ENCODE results near the gene ARFRP1.
"Not testable (repeated sequence)": the region's sequence is repeated elsewhere in the genome, so short reads cannot be mapped to it uniquely, and the experiment has no call there.

Gene ARFRP1

GRCh38 chr20:63732118-63733095, 24.6 kb upstream of the ARFRP1 start:
- no peak for DNase-seq

- no peak for DNase-seq
Observed at GRCh38 chr20:63731410-63731809, 23.6 kb upstream of the ARFRP1 start.

DNA sequence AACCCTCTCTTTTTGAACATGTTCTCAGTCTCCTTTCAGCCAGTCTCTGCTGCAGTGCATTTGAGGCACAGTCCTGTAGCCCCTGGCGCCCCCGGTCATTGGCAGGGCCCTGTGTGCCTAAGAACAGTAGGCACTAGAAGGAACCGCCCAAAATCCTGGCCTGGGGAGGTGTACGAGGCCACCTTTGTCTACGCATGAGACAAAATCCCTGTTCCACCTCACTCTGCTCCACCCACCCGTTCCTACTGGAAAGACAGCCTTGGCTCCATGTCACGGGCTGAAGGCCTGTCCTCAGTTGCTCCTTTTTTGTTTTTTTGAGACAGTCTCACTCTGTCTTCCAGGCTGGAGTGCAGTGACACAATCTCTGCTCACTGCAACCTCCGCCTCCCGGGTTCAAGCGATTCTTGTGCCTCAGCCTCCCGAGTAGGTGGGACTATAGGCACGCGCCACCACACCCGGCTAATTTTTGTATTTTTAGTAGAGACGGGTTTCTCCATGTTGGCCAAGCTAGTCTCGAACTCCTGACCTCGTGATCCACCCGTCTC, 22.5 kb upstream of the ARFRP1 start:
- DNase-seq, result not testable (repeated sequence)

DNA sequence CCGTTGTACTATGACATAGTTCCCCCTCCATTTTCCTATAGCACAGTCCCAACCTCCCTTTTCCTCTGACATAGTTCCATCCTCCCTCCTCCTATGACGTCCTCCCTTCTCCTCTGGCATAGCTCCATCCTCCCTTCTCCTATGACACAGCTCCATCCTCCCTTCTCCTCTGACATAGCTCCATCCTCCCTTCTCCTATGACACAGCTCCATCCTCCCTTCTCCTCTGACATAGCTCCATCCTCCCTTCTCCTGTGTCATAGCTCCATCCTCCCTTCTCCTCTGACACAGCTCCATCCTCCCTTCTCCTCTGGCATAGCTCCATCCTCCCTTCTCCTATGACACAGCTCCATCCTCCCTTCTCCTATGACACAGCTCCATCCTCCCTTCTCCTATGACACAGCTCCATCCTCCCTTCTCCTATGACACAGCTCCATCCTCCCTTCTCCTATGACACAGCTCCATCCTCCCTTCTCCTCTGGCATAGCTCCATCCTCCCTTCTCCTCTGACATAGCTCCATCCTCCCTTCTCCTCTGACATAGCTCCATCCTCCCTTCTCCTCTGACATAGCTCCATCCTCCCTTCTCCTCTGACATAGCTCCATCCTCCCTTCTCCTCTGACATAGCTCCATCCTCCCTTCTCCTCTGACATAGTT, 15.3 kb upstream of the ARFRP1 start:
- DNase-seq, result not testable (repeated sequence)

- DNase-seq, result no peak
Observed at GRCh38 chr20:63718996-63719395, 11.2 kb upstream of the ARFRP1 start.

DNA sequence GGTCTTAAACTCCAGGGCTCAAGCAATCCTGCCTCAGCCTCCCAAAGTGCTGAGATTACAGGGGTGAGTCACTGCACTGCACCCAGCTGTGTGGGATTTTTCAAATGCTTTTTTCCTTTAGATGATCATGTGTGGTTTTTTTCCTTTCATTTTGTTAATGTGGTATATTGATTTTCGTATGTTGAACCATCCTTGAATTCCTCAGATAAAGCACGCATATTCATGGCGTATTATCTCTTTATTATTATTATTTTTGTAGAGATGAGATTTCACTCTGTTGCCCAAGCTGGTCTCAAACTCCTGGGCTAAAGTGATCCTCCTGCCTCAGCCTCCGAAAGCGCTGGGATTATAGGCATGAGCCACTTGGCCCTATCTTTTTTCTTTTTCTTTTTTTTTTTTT, 7.1 kb upstream of the ARFRP1 start:
- no peak for DNase-seq

DNA sequence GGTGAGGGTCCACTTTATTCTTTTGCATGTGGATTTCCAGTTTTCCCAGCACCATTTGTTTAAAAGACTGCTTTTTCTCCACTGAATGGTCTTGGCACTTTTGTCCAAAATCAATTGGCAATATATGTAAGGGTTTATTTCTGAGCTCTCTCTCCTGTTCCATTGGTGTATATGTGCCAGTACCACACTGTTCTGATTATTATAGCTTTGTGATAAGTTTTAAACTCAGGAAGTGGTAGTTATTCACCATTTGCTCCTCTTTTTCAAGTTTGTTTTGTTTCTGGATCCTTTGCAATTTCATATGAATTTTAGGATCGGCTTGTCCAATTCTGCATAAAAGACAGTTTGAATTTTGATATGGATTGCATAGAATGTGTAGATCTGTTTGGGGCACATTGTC, 4.4 kb upstream of the ARFRP1 start:
- no peak for DNase-seq

DNA sequence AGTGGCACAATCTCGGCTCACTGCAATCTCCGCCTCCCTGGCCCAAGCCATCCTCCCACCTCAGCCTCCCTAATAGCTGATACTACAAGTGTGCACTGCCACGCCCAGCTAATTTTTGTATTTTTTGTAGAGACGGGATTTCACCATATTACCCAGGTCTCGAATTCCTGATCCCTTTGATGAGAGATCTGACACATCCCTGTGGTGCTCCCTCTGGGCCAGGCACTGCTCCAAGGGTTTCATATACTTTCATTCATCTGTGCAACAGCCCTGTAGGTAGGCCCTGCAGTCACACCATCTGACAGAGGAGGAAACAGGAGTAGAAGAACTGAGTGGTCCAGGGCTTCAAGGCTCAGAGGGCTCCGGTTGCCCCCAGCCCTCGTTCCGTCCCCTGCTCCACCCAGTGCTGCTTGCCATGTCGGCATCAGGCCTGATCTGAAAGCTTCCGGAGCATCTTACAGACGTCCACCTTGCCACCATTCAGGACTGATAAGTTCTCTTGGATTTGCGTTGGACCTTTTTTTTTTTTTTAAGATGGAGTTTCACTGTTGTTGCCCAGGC, 3.4 kb upstream of the ARFRP1 start:
- no peak for DNase-seq

- no peak for DNase-seq
Observed at GRCh38 chr20:63709149-63709527, 1.4 kb upstream of the ARFRP1 start.

- no peak for DNase-seq
Observed at GRCh38 chr20:63708301-63709148, 749 bp upstream of the ARFRP1 start.

DNA sequence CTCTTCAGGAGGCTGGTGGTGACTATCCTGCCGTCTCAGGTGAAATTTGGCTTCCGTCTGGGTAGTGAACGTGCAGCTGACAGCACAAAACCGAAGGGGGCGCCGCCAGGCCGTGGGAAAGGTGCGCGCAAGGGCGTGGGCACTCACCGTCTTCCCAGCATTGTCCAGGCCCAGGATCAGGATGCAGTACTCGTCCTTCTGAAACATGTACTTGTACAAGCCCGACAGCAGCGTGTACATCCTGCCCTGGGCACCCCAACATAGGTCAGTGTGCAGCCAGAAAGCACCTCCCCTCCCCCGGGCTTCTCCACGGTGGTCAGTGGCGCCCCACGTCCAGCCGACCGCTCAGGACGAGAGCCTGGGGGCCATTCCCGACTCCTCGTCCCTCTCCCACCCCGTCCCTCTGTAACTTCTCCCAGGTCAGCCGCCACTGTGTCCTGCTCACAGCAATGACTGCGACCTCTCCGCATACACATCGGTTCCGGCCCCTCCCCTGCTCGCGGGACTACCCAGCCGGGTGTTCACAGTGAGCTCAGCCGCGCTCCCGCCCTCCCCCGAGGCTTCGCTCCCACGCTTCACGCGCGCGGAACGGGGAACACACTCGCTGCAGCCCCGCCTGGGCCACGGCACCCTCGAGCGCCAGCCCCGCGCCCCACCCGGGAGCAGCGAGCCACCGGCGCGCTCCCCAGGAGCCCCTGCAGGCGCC, 771 bp downstream of the ARFRP1 start:
- no peak for DNase-seq

DNA sequence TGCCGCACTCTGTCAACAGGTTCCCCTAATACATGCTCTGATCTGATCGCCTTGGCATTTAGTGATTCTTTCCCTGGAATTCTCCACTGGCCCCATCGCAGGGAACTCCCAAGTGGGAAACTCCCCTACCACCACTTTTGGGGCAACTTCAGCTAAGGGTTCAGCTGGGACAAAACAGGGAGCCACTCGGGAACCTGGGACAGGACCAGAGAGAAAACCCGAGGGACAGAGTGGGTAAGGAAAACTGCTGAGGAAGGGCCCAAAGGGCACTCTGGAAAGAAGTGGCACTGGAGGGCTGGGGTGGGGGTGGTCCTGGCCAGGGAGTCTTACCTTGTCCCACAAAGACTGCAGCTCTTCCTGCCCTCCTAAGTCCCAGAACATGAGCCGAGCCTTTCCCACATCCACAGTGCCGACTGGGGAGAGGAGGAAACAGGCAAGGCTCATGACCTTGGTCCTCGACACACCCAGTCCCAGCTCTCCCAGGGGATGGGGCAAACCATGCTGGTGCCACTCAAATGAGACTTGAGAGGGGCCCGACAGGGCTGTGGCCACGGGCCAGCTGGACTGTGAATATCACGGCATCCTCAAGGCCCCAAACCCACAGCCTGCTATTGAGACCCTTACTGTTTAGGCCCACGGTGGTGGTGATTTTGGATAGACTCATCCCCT, 1.6 kb downstream of the ARFRP1 start:
- no peak for DNase-seq

DNA sequence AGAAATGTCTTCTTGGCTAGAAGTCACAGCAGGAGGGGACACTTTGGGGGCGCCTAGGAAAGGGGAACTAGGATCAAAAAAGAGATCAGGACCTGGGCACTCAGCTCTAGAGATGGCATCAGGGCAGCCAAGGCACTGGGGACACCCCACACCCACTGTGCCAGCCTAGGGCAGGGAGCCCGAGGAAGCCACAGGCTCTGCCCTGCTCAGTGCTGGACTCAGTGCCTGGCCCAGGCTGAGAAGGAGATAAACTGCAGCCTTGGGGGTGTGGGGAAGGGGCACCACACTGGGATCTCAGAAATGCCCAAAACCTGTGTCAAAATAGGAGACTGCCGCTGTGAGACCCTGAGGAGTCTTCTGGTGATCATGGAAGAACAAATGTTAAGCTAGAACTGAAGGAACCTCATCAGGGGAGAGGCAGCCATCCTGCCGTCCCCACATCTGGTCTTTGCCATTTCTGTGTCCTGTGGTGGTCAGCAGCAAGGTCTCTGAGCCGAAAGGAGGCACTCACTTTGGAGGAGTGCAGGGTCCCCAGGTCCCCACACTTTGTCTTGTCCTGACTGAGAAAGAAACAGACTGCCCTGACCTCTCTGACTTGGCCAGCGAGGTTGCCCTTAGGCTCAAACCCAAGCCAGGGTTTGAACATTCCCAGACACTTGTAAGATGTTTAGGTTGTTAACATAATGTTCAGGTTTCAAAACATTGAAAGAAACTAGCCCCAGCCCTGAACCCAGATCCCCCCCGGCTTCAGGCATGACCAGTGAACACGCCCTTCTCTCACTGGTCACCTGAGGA, 2.3 kb downstream of the ARFRP1 start:
- DNase-seq, result no peak

GRCh38 chr20:63704749-63705117, 3.0 kb downstream of the ARFRP1 start:
- no peak for DNase-seq

GRCh38 chr20:63703976-63704748, 3.6 kb downstream of the ARFRP1 start:
- no peak for DNase-seq

- no peak for DNase-seq
Observed at GRCh38 chr20:63703471-63703975, 4.3 kb downstream of the ARFRP1 start.

DNA sequence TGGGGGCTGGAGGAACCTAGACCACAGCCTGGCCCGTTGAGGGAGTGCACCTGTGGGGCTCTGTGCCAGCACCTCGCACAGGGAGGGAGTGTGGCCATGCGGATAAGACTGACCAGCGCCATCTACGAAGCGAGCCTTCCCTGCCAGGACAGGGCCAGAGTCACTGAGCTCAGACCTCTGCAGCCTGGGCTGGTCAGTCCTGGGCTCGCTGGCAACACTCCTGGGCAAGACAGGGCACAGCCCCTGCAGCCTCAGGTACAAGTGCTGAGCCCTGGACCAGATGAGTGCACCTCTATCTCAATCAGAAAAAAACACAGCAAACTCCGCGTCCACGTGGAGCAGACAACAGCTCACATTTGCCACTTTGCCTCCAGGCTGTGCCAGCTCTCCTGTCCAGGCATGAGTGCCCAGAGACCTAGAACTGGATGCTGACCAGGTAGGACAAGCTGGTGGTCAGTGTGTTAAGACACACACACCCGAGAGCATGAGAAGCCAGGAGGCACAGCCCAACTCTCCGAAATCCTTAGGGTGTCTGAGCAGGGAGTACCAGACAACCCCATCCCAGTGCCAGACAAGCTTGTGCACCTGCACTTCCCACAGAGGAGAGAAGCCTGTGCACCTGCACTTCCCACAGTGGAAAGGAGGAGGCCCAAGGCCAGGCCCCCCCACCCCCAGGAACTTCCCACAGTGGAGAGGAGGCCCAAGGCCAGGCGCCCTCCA, 4.9 kb downstream of the ARFRP1 start:
- DNase-seq, result no peak

DNA sequence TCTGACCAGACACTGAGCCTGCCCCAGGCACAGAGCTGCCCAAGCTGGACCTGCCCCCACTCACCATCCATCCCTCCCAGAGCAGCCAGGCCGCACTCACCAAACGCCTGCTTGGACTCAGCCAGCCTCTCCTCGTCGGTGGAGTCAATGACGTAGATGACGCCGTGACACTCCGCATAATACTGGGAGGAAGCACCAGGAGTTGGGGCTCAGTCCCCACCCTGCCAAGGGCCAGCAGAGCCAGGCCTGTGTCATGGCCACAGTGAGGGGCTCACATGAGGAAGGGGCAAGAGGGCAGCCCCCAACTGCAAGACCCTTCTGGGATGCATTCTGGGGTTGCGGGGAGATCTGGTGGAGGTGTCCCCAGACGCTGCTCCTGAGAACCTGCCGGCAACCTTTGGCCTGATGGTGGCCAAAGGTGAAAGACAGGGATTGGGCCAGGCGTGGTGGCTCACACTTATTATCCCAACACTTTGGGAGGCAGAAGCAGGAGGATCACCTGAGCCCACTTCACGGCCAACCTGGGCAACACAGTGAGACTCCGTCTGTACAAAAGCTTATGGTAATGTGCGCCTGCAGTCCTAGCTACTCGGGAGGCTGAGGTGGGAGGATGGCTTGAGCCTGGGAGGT, 5.6 kb downstream of the ARFRP1 start:
- DNase-seq, result no peak
